OCI-LY3 (cell line): ENCODE measurements around the gene SNX18.

Source experiments
- H2AFZ ChIP-seq: fragments of 200-600, 300-600 bp; shearing (Covaris generic); 2 replicates; pipeline ENCODE4 v1.6.0; 2014; ENCODE audit warnings: antibody characterized with exemption, low read depth, low read length
- H3K27ac ChIP-seq: fragments of 200-600, 300-600 bp; sonication (generic); 2 replicates; pipeline ENCODE4 v1.5.1; 2014; ENCODE audit warnings: mild to moderate bottlenecking, low read length, moderate library complexity, mixed read lengths
- H3K27me3 ChIP-seq: fragments of 200-600, 300-600 bp; sonication (generic); 2 replicates; pipeline ENCODE4 v1.6.1; 2014; ENCODE audit warnings: low read depth, low read length, mixed read lengths
- H3K36me3 ChIP-seq: fragments of 200-600, 300-600 bp; sonication (generic); replicated peaks from 2 replicates; pipeline ENCODE3; 2014; ENCODE audit warnings: low read depth, low read length, mixed read lengths
- H3K4me1 ChIP-seq: fragments of 300-600, 200-600 bp; sonication (generic); 2 replicates; pipeline ENCODE4 v1.6.1; 2014; ENCODE audit warnings: low read length, mixed read lengths
- H3K4me2 ChIP-seq: fragments of 200-600, 300-600 bp; sonication (generic); 2 replicates; pipeline ENCODE4 v1.6.1; 2014; ENCODE audit warnings: low read length, mixed read lengths
- H3K4me3 ChIP-seq: fragments of 300-600, 200-600 bp; sonication (generic); 2 replicates; pipeline ENCODE4 v1.5.1; 2014; ENCODE audit warnings: antibody characterized with exemption, mild to moderate bottlenecking, low read length, moderate library complexity
- H3K79me2 ChIP-seq: fragments of 300-600, 200-600 bp; shearing (Covaris generic); 2 replicates; pipeline ENCODE4 v1.6.1; 2014; ENCODE audit warnings: mild to moderate bottlenecking, low read length, mixed read lengths
- H3K9ac ChIP-seq: fragments of 300-600, 200-600 bp; shearing (Covaris generic); 2 replicates; pipeline ENCODE4 v1.6.0; 2014; ENCODE audit warnings: mild to moderate bottlenecking, low read length, moderate library complexity
- H3K9me3 ChIP-seq: fragments of 200-600, 300-600 bp; shearing (Covaris generic); 2 replicates; pipeline ENCODE4 v1.6.1; 2014; ENCODE audit warnings: low read length, mixed read lengths; ENCODE audit not compliant: insufficient read depth
- H4K20me1 ChIP-seq: fragments of 200-600, 300-600 bp; sonication (generic); 2 replicates; pipeline ENCODE4 v1.6.1; 2016; ENCODE audit warnings: low read length, mixed read lengths; ENCODE audit not compliant: insufficient read depth
- CTCF ChIP-seq: fragments of 200-600, 300-600 bp; sonication (generic); IDR thresholded peaks from 2 replicates; pipeline ENCODE4 v1.5.1; 2014; ENCODE audit warnings: antibody characterized with exemption, low read length, low read depth
- EZH2phosphoT487 ChIP-seq: fragments of 200-600 bp; shearing (Covaris generic); IDR thresholded peaks from 2 replicates; pipeline ENCODE4 v1.6.1; 2018; ENCODE audit warnings: antibody characterized with exemption, mixed run types, low read depth

The SNX18 gene

DNA sequence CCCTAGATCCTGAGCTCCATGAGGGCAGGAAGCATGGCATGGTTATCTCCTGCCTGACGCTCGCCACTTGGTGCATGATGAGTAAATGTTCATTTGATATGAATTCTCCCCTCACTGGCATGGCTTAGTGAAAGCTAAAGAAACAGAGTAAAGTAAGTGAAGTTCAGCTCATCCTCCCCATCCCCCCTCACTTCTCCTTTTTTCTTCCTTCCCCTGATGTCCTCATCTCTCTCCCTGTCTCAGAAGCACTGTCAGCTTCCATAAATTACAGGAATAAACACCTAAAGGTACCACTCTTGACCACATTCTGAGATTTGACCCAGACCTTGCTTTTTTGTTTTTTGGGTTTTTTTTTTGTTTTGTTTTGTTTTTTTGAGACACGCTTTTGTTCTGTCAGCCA is 73.3 kb downstream of the SNX18 start:
- no peak for TF ChIP-seq CTCF
- no peak for TF ChIP-seq EZH2phosphoT487
- Histone ChIP-seq H2AFZ (no peak overlapping the region), H3K4me2 (no peak overlapping the region; the same call in 1 of the 2 replicates), H3K4me1 (peaks cover 14% of the 10 kb centered on the region), H3K36me3 (no peaks in the 10 kb centered on the region), H3K9ac (no peak overlapping the region), H3K27ac (no peak overlapping the region), H3K79me2 (no peaks in the 10 kb centered on the region), H3K27me3 (no peaks in the 10 kb centered on the region), H4K20me1 (no peaks in the 10 kb centered on the region), H3K9me3 (no peaks in the 10 kb centered on the region), H3K4me3 (no peak overlapping the region)

DNA sequence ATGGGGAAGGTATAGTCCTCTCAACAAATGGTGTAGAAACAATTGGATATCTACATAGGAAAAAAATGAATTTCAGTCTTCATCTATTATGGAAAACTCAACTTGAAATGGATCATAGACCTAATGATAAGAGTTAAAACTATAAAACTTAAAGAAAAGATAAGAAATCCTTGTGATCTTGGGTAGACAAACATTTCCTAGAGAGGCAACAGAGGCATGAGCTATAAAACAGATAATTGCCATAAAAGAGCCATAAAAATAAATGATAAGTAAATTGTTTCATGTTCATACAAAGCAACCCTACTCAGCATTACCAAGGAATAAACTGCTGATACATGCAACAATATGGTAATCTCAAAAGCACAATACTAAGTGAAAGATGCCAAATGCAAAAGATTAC is 76.2 kb downstream of the SNX18 start:
- Histone ChIP-seq H4K20me1 (no peaks in the 10 kb centered on the region), H3K9me3 (no peaks in the 10 kb centered on the region), H3K27ac (no peak overlapping the region), H3K79me2 (no peaks in the 10 kb centered on the region), H3K4me1 (peaks cover 14% of the 10 kb centered on the region), H3K27me3 (no peaks in the 10 kb centered on the region), H2AFZ (no peak overlapping the region), H3K9ac (no peak overlapping the region), H3K4me3 (no peak overlapping the region), H3K36me3 (no peaks in the 10 kb centered on the region), H3K4me2 (no peak overlapping the region)
- no peak for TF ChIP-seq EZH2phosphoT487
- TF ChIP-seq CTCF = no peak

GRCh38 chr5:54594181-54594580 is 76.6 kb downstream of the SNX18 start:
- no peaks in the 10 kb centered on the region for H3K36me3 ChIP-seq
- H4K20me1 ChIP-seq = no peaks in the 10 kb centered on the region
- no peak overlapping the region for H3K27ac ChIP-seq
- TF ChIP-seq CTCF (no peak), EZH2phosphoT487 (no peak)
- no peak overlapping the region for H2AFZ ChIP-seq
- H3K27me3 ChIP-seq = no peaks in the 10 kb centered on the region
- no peak overlapping the region for H3K4me2 ChIP-seq
- no peak overlapping the region for H3K9ac ChIP-seq
- no peaks in the 10 kb centered on the region for H3K9me3 ChIP-seq
- peaks cover 14% of the 10 kb centered on the region for H3K4me1 ChIP-seq
- no peak overlapping the region for H3K4me3 ChIP-seq
- H3K79me2 ChIP-seq = no peaks in the 10 kb centered on the region

- H4K20me1 ChIP-seq = no peaks in the 10 kb centered on the region
- no peak overlapping the region for H3K4me3 ChIP-seq
- H3K9me3 ChIP-seq = no peaks in the 10 kb centered on the region
- H3K9ac ChIP-seq = no peak overlapping the region
- TF ChIP-seq CTCF (no peak), EZH2phosphoT487 (no peak)
- H3K27me3 ChIP-seq = no peaks in the 10 kb centered on the region
- no peak overlapping the region for H3K27ac ChIP-seq
- H3K4me1 ChIP-seq = peaks cover 4% of the 10 kb centered on the region
- H3K36me3 ChIP-seq = no peaks in the 10 kb centered on the region
- no peak overlapping the region for H2AFZ ChIP-seq
- no peaks in the 10 kb centered on the region for H3K79me2 ChIP-seq
- no peak overlapping the region for H3K4me2 ChIP-seq
Measured at GRCh38 chr5:54595721-54596120, 78.2 kb downstream of the SNX18 start.
